ENCODE results near the gene EYA3.

The EYA3 gene

DNA sequence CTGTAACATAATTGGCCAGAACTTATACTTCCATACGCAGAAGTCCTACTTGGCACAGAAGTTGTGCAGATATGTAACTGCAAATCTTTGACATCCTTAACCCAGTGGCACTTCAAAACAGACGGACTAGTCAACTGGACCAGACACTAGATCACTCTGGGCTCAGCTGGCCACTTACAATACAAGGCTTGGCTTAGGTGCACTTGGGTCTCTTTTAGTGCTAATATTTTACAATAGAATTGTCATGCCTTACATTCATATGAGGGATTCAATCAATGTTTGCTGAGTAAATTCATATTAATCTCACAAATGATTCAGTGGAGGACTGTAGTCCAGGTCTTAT is 108.6 kb downstream of the EYA3 start:
- TF ChIP-seq, protein P1, sequence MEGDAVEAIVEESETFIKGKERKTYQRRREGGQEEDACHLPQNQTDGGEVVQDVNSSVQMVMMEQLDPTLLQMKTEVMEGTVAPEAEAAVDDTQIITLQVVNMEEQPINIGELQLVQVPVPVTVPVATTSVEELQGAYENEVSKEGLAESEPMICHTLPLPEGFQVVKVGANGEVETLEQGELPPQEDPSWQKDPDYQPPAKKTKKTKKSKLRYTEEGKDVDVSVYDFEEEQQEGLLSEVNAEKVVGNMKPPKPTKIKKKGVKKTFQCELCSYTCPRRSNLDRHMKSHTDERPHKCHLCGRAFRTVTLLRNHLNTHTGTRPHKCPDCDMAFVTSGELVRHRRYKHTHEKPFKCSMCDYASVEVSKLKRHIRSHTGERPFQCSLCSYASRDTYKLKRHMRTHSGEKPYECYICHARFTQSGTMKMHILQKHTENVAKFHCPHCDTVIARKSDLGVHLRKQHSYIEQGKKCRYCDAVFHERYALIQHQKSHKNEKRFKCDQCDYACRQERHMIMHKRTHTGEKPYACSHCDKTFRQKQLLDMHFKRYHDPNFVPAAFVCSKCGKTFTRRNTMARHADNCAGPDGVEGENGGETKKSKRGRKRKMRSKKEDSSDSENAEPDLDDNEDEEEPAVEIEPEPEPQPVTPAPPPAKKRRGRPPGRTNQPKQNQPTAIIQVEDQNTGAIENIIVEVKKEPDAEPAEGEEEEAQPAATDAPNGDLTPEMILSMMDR (IDR thresholded peaks at IDR 0.05; ENCODE audit: low read depth, low read length, missing control alignments): no peak
- in situ Hi-C loops (cut with HindIII; ENCODE audit: low sequenced_read_pairs): no loop called here
- H3K4me3 ChIP-seq (ENCODE audit: low read depth, low read length): no peak overlapping the region
- DNase-seq (ENCODE audit: low read depth): no peak

DNA sequence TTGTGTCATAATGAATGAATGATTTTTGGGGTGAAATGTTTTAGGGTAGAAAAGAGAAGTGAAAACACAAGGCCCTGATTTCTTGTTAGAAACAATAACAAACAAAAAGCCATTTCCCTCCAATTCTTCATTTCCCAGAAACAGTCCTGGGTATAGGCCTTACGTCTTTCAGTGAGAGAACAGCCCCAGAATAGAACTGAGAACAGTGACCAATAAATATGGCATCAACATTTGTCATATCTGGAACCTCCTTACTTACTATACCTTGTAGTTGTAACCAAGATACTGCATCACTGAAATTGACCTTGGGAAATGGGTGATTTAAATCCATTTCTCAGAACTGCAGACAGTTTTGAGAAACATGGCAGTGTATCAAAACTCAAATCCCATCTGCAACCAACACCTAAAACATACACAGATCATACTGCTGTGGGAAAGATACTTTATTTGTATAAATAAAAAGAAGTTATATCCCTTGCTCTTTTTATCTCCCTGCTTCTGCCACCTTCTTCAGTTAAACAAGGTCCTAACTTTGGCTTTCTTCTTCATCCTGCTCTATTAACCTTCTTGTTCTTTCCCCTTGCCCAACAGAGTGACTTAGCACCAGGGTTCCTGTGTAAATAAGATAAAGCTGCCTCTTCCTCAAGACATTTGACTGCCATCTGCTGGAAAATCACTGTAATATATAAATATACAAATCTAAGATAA is 109.1 kb downstream of the EYA3 start:
- DNase-seq (ENCODE audit: low read depth): peak; percentile 48
- in situ Hi-C loops (cut with HindIII; ENCODE audit: low sequenced_read_pairs): no loop called here
- H3K4me3 ChIP-seq (ENCODE audit: low read depth, low read length): no peak overlapping the region
- TF ChIP-seq, protein P1 (IDR thresholded peaks at IDR 0.05; ENCODE audit: low read depth, low read length, missing control alignments): peak; percentile 48

DNA sequence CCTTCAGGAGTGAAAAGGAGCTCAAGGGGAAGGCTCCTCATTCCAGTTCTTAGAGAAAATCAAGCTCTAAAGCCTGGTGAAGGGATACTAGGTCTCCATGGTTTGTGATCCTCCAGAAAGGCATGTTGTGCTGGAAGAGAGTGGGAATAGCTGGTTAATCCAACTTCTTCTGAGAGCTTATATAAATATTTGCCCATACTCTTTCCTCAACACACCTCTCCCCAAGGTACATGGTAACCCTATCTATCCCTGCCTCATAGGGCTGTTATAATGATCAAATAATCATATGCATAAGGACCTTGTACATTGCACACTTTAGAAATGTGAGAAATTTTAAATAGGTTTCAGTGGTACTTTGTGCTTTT is 114.0 kb downstream of the EYA3 start:
- in situ Hi-C loops (cut with HindIII; ENCODE audit: low sequenced_read_pairs): no loop called here
- DNase-seq (ENCODE audit: low read depth): no peak
- no peak overlapping the region for H3K4me3 ChIP-seq (ENCODE audit: low read depth, low read length)
- TF ChIP-seq, protein P1 (IDR thresholded peaks at IDR 0.05; ENCODE audit: low read depth, low read length, missing control alignments): no peak

DNA sequence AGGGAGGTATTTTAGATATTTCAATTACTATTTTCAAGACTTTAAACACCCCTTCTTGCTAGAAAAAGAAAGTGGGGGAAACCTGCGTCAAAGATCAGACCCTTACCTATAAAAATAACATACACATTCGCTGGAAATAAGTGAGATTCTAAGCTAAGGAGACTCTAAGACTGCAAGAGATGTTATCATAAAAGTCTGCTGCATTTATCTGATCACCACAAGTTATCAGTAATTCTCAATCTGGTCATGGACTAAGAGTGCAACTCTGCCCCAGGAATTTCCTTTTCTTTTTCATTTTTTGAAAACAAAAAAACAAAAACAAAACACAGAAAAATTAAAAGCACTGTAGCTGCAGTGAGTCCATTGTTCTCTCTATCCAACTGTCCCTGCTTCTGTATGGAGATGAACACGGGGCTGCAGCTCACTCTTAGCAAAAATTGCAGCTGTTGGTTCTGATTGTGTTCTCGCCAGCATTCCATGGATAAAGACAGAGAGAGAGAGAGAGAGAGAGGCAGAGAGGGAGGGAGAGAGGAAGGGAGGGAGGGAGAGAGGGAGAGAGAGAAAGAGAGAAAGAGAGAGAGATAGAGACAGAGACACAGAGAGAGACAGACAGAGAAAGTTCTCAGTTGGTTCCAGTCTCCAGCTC is 114.5 kb downstream of the EYA3 start:
- in situ Hi-C loops (cut with HindIII; ENCODE audit: low sequenced_read_pairs): no loop called here
- TF ChIP-seq, protein P1 (IDR thresholded peaks at IDR 0.05; ENCODE audit: low read depth, low read length, missing control alignments): no peak
- no peak overlapping the region for H3K4me3 ChIP-seq (ENCODE audit: low read depth, low read length)
- DNase-seq (ENCODE audit: low read depth): no peak

GRCh38 chr1:27972141-27972540 is 116.3 kb downstream of the EYA3 start:
- no peak for DNase-seq (ENCODE audit: low read depth)
- in situ Hi-C loops (cut with HindIII; ENCODE audit: low sequenced_read_pairs): no loop called here
- TF ChIP-seq, protein P1 (IDR thresholded peaks at IDR 0.05; ENCODE audit: low read depth, low read length, missing control alignments): no peak
- H3K4me3 ChIP-seq (ENCODE audit: low read depth, low read length): no peak overlapping the region

- in situ Hi-C loops (cut with HindIII; ENCODE audit: low sequenced_read_pairs): no loop called here
- H3K4me3 ChIP-seq (ENCODE audit: low read depth, low read length): no peak overlapping the region
- no peak for DNase-seq (ENCODE audit: low read depth)
- TF ChIP-seq, protein P1 (IDR thresholded peaks at IDR 0.05; ENCODE audit: low read depth, low read length, missing control alignments): no peak
Observed at GRCh38 chr1:27971674-27972073, 116.7 kb downstream of the EYA3 start.
